HG03064 (cell line): ENCODE data around the gene NSD2.

Experiments
- ATAC-seq: cut with Tn5 transposase; IDR thresholded peaks from one replicate; pipeline ENCODE4 v1.9.1; 2021; ENCODE audit warnings: low read depth; ENCODE audit not compliant: unreplicated experiment

Gene NSD2

GRCh38 chr4:1964971-1965370, 93.8 kb downstream of the NSD2 start:
- ATAC-seq = no peak

- no peak for ATAC-seq
Observed at GRCh38 chr4:1967512-1968149, 96.4 kb downstream of the NSD2 start.

GRCh38 chr4:1968686-1969295, 97.6 kb downstream of the NSD2 start:
- no peak for ATAC-seq

GRCh38 chr4:1969928-1970723, 98.9 kb downstream of the NSD2 start:
- no peak for ATAC-seq

GRCh38 chr4:1970926-1971325, 99.7 kb downstream of the NSD2 start:
- no peak for ATAC-seq

- ATAC-seq = no peak
Observed at GRCh38 chr4:1971456-1972200, 100.4 kb downstream of the NSD2 start.

GRCh38 chr4:1972414-1972813, 101.2 kb downstream of the NSD2 start:
- ATAC-seq = no peak

- no peak for ATAC-seq
Observed at GRCh38 chr4:1973218-1973617, 102.0 kb downstream of the NSD2 start.

GRCh38 chr4:1973661-1974060, 102.5 kb downstream of the NSD2 start:
- ATAC-seq = no peak

GRCh38 chr4:1974840-1975239, 103.6 kb downstream of the NSD2 start:
- ATAC-seq = no peak

GRCh38 chr4:1975391-1975801, 104.2 kb downstream of the NSD2 start:
- ATAC-seq = no peak

- no peak for ATAC-seq
Observed at GRCh38 chr4:1975880-1976279, 104.7 kb downstream of the NSD2 start.

GRCh38 chr4:1976416-1977352, 105.5 kb downstream of the NSD2 start:
- ATAC-seq = no peak

GRCh38 chr4:1978226-1978625, 107.0 kb downstream of the NSD2 start:
- no peak for ATAC-seq

GRCh38 chr4:1978741-1979476, 107.7 kb downstream of the NSD2 start:
- ATAC-seq = no peak

- ATAC-seq = no peak
Observed at GRCh38 chr4:1979477-1980196, 108.4 kb downstream of the NSD2 start.

GRCh38 chr4:1980561-1981041, 109.4 kb downstream of the NSD2 start:
- no peak for ATAC-seq

- no peak for ATAC-seq
Observed at GRCh38 chr4:1981251-1982058, 110.3 kb downstream of the NSD2 start.
